ENCODE measurements around the gene CD82.

CD82 gene, protein sequence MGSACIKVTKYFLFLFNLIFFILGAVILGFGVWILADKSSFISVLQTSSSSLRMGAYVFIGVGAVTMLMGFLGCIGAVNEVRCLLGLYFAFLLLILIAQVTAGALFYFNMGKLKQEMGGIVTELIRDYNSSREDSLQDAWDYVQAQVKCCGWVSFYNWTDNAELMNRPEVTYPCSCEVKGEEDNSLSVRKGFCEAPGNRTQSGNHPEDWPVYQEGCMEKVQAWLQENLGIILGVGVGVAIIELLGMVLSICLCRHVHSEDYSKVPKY

DNA sequence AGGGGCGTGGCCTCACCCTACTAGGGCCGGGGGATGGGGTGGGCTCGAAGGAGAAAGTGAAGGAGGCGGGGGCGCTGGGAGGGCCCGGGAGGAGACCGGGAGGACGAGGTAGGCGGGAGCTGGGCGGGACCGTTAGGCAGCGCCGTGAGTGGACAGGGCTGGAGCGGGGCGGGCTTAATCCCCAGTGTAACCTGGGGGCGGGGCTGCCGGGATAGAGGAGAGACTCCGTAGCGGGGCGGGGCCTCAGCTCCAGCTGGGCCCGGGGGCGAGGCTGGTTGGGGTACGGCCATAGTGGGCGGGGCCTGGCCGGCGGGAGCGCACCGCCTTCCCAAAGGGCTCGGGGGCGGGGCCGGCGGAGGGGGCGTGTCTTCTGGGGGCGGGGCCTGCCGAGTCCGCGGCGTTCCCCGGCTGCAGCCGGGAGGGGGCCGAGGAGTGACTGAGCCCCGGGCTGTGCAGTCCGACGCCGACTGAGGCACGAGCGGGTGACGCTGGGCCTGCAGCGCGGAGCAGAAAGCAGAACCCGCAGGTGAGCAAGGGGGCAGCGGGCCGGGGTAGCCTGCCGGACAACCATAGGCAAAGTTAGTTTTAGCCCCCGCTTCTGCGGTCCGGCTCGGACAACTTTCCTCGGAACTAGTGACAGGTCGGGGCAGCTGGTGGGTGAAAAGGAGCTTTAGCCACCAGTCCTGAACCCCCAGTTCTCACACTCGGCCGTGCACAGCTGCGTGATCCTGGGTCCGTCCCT, at the start of gene CD82:
CD82 (plus strand) TSS at position 453 of the 742 bp plus-strand sequence. CDS start 29,000 bp downstream, outside the sequence.
- peak; percentile 98 for DNase-seq (ENCODE audit: low read depth)

DNA sequence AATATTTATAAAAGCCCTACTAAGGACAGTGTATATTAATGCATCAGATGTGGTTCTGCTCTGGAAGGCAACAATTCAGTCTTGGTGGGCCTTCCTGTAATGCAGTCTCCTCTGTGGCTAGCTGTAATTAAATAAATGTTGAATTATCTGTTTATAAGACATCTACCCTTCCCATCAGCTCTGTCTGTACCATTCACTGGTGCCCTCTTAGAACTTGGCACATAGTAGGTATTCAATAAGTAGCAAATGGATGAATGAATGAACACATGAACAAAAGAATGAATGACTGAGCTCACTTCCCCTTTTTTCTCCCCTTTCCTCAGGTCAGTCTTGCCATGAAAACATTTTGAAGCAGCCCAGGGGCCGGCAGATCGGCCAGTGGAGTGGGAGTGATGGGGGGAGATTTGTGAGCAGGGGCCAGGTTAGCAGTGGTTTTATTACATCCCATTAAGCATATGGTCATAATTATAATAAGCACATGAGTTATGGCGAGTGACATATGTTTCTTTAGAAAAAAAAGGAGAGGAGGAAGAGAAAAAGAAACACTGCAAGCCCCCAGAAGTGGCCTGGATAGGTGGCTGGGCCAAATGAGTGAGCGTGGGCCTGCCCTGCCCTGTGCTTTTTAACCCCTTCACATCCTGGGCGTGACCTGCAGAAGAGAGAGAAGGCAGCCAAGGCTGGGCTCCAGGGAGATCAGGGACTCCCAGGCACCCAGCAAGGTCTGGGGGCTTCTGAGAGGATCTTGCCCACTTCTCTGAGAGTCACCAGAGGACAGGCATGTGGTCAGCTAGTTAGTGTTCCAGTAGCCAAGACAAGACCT, 48.6 kb upstream of the CD82 start:
- DNase-seq (ENCODE audit: low read depth), result no peak

DNA sequence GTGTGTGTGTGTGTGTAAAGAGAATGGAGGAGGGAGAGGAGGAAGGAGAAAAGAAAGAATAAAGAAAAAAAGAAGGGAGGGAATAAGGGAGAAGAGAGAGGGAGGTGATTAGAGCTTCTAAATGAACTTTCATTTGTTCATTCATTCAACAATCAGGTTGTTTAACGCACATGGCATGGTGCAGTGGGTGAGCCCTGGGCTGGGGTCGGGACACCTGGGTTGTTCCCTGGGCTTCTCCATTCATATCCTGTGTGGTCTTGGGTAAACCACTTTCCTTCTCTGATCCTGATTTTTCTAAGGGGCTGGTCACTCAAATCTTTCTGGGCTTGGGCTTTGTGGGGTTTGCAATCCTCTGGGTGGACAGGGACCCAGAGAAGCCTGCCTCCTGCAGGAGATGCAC, 47.9 kb upstream of the CD82 start:
- no peak for DNase-seq (ENCODE audit: low read depth)

DNA sequence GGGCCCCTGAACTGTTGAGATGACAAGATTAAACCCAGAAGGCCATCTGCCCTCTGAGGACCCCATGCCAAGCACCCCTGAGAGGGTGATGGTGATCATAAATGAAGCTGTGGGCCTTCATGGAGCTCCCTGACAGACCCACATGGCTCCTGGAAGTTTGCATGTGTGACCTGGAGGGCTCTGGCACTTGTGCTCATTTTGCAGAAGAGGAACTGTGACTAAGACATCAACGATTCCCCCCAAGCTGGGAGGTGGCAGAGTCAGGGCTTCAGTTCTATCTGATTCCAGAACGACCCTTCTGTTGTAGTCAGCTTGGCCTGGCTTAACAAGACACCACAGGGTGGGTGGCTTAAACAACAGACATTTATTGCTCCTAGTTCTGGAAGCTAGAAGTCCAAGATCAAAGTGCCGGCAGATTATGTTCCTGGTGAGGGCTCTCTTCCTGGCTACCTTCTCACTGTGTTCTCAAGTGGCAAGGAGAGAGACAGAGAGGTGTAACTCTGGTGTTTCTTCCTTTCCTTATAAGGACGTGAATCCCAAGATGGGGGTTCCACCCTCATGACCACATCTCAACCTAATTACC, 46.4 kb upstream of the CD82 start:
- DNase-seq (ENCODE audit: low read depth), result no peak

DNA sequence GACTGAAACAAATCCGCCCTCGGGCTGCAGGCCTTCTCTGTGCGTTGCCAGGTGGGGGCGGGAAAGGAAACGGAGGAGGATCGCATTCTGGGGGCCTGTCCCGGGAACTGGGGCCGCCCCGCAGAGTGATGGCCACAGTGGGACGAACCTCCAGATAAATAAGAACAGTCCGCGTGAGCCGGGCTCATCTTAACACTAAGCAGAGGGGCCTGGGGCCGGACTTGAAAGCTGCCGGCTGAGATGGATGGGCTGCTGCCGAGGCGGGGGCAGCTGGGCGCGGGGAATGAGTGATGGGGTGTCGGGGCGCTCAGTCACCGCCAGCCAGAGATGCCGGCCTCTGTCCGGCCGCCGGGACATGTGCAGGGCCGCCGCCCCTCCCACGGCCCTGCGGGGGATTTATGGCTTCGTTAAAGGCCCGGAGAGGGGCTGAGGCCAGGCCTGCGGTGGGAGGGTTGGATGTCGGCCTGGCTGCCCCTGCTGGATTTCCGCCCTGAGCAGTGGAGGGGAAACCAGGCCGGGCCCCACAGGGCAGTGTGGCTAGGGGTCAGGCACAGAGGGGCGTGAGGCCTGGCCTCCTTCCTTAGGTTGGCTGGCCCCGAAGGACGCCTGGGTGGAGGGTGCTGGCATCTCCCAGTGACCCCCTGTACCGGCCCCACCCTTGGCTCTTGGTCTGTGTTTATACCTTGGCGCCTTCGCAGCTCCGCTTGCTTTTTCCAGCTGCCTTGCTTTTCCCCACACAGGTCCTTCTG, 45.3 kb upstream of the CD82 start:
- DNase-seq (ENCODE audit: low read depth), result no peak

DNA sequence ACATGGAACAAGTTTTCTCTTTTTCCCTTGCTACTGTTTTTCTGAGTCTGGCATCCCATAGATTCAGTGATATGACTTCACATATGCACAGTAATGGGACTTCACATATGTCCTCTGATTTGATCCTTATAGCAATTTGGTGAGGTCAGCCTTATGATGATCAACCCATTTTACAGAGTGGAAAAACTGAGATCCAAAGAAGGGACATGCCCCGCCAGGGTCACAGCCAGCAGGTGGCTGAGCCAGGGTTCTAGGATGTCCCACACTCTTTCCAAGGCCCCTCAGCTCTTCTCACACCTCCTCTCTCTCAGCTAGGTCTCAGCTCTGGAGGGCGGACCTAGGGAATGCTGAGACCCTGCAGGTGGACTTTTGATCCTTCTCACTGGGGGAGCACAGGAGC, 44.3 kb upstream of the CD82 start:
- no peak for DNase-seq (ENCODE audit: low read depth)

DNA sequence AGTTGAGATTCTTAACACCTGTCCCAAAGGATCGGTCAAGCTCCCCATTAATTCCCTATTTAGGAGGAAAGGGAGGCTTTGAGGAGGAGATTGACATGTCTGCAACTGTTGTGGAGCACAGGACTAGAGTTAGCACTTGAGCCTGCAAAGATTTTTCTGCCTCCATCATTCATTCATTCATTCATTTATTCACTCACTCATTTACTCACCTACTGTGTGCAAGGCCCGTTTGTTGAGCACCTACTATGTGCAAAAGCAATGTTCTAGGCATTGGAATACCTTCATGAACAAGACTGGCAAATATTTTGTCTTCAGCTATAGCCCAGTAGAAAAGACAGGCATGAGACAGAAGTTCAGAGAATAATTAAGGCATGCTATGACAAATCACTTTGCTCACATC, 43.2 kb upstream of the CD82 start:
- DNase-seq (ENCODE audit: low read depth), result no peak

DNA sequence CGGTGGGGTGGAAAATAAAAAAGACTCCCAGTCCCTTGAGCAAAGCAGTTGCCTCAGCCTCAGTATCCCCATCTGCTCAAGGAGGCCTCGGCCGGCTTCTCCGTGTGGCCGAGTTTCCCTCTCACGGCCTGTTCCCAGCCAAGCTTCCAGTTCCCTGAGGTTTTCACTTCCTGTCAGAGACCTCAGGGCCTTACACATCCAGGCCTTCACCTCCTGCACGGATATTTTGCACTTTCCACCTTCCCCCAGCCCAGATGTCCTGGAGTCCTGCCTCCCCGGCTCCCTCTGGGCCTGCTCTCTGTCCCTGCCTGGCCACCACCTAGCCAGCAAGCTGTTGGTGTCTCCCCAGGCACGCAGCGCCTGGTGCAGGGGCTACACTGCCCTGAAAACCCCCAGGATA, 41.1 kb upstream of the CD82 start:
- no peak for DNase-seq (ENCODE audit: low read depth)

DNA sequence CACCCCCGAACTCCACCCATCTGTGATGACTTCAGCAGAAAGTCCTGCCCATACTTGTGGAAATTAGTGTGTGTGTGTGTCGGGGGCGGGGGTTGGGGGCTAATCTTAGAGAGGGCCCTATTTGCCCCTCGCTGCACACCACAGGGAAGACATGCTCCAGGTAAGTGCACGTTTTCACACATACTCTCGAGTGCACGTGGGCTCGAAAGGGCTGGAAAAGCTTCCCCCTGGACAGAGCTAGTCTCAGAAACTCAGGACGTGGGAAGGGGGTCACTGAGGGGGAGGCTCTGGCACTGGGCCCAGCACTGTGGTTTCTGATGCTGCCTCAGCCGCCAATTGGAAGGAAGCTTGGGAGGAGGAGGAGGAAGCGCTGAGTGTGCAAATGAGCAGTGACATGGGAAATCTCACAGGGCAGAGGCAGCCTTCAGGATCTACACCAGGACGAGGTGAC, 40.7 kb upstream of the CD82 start:
- peak; percentile 10 for DNase-seq (ENCODE audit: low read depth)

DNA sequence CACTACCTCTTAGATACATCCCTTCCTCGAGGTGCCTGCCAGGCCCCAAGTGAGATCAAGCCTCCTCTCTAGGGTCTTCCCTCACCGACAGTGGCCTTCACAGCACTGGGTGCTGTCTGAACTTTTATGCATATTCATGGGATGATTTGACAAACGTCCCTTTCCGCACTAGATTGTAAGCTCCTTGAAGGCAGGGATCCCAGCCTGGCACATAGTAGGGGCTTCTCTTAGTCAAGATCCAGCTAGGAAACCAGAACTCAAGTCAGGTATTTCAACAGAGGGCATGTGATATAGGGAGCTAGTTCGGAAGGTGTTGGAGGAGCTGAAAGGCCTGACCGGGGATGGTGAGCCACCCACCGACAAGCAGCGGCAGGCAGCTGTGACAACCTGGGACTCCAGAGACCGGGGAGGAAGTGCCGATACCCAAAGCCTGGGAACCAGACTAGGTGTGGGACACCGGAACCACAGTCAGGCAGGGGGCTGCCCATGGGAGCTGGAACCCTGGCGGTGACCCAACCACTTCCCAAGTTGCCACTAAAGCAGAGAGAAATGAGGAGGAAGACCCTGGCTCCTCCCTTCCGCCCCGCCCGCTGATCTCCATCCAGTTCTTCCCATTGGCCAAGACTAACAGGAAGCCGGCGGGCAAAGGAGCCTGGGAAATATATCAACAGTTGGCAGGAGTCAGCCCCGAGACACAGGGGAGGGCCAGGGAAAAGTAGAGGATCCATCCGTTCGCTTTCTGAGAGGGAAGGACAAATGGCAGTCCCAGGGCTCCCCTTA, 39.8 kb upstream of the CD82 start:
- no peak for DNase-seq (ENCODE audit: low read depth)

DNA sequence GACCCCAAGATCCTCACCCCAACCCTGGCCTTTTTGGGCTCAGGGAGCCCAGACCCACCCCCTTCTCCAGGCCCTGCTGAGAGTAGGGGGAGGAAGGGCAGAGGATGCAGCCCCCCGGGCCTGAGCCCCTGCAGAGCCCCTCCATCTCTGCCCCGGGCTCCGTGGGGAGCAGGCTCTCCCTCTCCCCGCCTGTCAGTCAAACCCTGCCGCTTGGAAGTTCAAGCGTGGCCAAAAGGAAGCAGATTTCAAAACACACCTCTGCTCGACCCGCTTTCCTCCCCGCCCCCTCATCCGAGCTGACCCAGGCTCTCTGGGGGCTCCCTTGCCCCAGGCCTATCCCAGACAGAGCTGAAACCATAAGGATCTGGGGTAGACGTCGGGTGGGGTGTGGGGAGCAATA, 39.0 kb upstream of the CD82 start:
- no peak for DNase-seq (ENCODE audit: low read depth)

DNA sequence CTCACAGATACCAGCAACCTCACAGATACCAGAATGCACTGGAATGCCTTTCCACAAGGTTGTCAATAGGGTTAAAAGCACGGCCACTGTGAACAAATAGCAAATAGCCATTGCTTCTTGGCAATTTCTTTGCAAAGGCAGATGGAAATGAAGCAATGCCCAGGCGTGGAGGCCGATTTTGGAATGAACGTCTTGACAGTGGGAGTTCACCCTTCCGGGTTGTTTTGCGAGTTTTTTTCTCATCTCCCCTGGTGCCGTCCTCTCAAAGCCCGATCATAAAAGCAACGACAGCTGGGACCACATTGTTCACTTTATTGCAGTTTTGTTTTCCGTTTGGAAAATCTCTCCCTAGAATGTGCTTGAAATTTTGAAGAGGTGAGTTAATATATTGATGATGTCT, 38.0 kb upstream of the CD82 start:
- DNase-seq (ENCODE audit: low read depth), result no peak

DNA sequence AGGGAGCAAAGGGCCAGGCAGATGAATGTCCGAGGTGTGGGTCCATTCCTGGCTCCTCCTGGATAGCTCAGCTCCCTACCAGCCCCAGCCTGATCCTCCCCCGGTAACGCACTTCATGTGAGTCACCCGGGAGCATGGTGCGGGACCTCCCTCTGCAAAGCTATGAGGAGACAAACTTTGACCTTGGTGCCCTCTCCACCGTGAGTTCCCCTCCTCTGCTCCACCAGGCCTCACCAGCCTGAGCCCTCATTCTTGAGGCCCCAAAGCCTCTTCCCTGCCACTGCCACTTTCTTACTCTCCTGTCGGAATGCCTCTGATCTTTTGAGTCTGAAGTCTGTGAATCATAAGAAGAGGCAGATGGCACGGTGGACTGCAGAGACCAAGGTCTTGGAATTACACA, 37.4 kb upstream of the CD82 start:
- DNase-seq (ENCODE audit: low read depth), result no peak

DNA sequence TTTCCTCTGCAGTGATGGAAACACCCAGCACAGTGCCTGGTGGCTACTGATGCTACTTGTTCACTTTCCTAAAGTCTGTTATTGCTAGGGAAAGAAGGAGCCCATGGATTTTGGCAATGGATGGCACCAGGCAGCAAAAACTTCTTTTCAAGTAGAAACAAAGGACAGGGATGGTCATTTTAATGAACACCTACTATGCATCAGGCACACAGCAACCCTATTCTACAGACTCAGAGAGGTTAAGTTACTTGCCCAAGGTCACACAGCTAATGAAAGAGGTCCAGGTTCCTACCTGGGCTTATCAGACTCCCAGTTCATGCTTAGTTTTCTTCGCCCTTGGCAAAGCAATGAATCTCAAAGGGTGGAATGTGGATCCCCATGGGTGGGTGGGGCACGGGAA, 36.9 kb upstream of the CD82 start:
- DNase-seq (ENCODE audit: low read depth), result no peak

DNA sequence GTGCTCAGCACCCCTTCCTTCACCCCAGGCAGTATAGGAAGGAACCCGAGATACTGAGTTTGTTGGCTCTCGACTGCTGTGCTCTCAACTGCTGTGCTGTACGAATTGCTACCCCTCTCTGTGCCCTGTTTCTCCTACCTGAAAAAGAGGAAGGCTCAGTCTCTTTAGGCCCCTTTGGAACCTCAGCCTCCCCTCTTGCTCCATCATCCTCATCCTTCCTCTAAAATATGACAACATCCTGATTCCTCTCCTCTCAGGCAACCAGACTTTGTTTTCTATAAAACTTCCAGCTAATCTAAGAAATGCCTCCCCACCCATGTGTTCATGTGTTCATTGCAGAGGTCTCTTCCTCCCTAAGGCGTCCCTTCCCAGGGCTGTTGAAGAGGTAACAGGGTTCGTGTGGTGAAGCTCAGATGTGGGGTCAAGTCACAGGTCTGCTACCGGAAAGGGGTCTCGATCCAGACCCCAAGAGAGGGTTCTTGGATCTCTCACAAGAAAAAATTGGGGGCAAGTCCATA, 35.5 kb upstream of the CD82 start:
- DNase-seq (ENCODE audit: low read depth), result no peak

DNA sequence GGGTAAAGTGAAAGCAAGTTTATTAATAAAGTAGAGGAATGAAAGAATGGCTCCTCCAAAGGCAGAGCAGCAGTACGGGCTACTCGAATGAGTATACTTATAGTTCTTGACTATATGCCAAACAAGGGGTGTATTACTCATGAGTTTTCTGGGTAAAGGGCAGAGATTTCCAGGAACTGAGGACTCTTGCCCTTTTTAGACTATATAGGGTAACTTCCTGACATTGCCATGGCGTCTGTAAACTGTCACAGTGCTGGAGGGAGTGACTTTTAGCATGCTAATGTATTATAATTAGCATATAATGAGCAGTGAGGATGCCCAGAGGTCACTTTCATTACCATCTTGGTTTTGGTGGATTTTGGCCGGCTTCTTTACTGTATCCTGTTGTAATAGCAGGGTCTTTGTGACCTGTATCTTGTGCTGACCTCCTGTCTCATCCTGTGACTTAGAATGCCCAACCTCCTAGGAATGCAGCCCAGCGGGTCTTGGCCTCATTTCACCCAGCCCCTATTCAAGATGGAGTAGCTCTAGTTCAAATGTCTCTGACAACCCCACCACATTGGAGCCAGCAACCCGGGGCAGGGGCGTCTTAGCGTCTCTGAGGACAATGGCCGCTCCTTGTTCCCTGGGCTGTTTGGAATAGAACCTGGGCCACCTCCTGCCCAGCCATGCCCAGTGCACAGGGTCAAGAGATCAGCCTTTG, 34.9 kb upstream of the CD82 start:
- DNase-seq (ENCODE audit: low read depth), result peak; percentile 40

DNA sequence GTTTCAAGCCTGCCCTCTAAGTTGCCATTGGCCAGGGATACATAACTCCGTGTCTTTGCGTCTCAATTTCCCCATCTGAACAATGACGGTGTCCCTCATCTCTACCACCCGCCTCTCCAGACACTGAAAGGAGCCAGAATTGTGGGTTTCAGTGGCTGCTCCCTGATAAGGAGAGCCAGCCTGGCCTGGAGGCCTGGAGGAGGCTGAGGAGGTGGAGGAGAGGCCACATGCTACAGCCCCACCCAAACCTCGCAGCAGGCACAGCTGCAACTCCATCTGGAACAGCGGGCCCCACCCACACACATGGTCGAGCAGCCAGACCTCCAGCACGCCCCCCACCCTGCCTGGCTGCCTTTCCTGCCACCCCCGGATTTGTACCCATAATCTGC, 34.4 kb upstream of the CD82 start:
- no peak for DNase-seq (ENCODE audit: low read depth)

DNA sequence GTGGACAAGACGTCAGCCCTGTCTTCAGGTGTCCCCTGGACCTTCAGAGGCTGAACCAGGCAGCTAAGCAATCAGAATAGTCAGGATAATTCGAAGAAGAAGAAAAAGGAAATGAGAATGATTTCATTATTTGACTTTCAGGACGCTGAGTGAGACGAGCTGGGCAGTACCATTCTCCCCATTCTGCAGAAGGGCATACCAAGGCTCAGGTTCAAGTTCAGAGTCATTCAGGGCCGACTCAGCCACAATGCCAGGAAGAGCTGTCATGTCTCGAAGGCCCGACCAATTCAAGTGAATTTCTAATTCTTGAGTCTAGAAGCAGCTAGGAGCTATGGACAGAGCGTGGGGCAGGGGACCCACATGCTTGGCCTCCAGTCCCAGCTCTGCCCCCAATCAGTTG, 33.8 kb upstream of the CD82 start:
- DNase-seq (ENCODE audit: low read depth), result no peak

DNA sequence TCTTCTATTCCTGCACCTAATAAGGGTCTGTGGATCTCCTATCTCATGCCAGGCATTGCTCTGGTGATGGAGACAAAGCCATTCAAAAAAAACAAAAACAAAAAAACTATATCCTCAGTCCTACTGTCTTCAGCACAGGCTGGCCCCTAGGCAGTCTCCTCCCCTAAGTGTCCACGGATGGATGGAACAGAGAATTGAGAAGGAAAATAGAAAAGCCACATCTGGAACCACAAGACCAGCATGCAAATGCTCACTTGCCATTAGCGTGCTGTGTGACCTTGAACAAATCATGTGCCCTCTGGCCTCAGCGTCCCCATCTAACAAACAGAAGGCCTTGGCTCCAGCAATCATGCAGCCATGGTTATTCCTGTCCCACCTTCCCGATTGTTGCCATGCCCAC, 32.7 kb upstream of the CD82 start:
- no peak for DNase-seq (ENCODE audit: low read depth)
